MM.1S (cell line): Measurements from ENCODE around the gene RGS7.

Experiments used
- CTCF ChIP-seq: fragments of 300-600 bp; sonication (generic); IDR thresholded peaks from 2 replicates; pipeline ENCODE4 v1.5.1; 2016; ENCODE audit warnings: antibody characterized with exemption, low read length, mixed read lengths
- EZH2 ChIP-seq: fragments of 300-600 bp; sonication (generic); optimal IDR thresholded peaks from 2 replicates; pipeline ENCODE3; 2017; ENCODE audit warnings: low read depth, mild to moderate bottlenecking, antibody characterized with exemption, low read length, mixed read lengths
- EZH2phosphoT487 ChIP-seq: fragments of 300-600 bp; sonication (generic); IDR thresholded peaks from 2 replicates; pipeline ENCODE4 v1.6.1; 2018; ENCODE audit warnings: antibody characterized with exemption, low read length

DNA sequence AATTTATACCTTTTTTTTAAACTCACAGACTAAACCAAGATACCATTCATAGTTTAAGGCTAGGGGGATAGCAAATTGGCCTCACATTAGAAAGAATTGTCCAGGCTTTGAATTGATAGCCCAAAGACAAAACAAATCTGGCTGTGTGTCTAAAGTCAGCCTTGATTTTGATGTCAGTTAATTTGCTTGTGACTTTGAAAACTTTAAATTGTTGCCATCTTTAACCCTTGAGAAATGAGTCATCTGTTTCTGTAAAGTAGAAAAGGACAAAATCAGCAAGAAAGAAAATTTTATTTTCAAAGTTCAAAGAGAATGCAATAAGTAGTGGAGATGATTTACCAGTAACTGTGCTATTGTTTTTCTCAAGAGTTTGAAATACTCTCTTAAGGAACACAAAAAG, 184.5 kb downstream of the RGS7 start:
- TF ChIP-seq EZH2 = no peak
- TF ChIP-seq CTCF = no peak
- TF ChIP-seq EZH2phosphoT487 = no peak
